Measurements from ENCODE around the gene DCHS1. TPM values are rescaled to one million over a fixed set of nuclear protein-coding genes. Genes with fewer than 3 reads are reported as not detected.

Gene DCHS1
- total and polyA plus RNA-seq, 2 donors (not counting 1 experiment from before 2014, with no cell fraction given): 0.92 to 23.9 TPM

Other genes starting within 250 kb of the DCHS1 start
- gene APBB1, start 236.7 kb downstream of the DCHS1 start, total RNA-seq: 56.2 and 73.7 TPM in 2 replicates
- gene APBB1, start 236.7 kb downstream of the DCHS1 start, polyA plus RNA-seq: 33.5 and 39.1 TPM in 2 replicates
- gene HPX, start 214.8 kb downstream of the DCHS1 start, total RNA-seq: 0.26 and 0.83 TPM in 2 replicates
- gene HPX, start 214.8 kb downstream of the DCHS1 start, polyA plus RNA-seq: 0.18 and 0.28 TPM in 2 replicates
- gene TRIM3, start 181.9 kb downstream of the DCHS1 start, total RNA-seq: 24.1 and 29.7 TPM in 2 replicates
- gene TRIM3, start 181.9 kb downstream of the DCHS1 start, polyA plus RNA-seq: 11.4 and 11.8 TPM in 2 replicates
- gene ARFIP2, start 174.5 kb downstream of the DCHS1 start, total RNA-seq: 34.9 and 47.6 TPM in 2 replicates
- 72.4 and 75.5 TPM in 2 replicates for gene ARFIP2, start 174.5 kb downstream of the DCHS1 start, polyA plus RNA-seq
- 38.5 and 47.4 TPM in 2 replicates for gene TIMM10B, start 174.3 kb downstream of the DCHS1 start, total RNA-seq
- 33.6 and 40.9 TPM in 2 replicates for gene TIMM10B, start 174.3 kb downstream of the DCHS1 start, polyA plus RNA-seq
- gene DNHD1, start 158.5 kb downstream of the DCHS1 start, total RNA-seq: 7.2 and 14.7 TPM in 2 replicates
- gene DNHD1, start 158.5 kb downstream of the DCHS1 start, polyA plus RNA-seq: 2.2 and 2.6 TPM in 2 replicates
- gene RRP8, start 52.2 kb downstream of the DCHS1 start, total RNA-seq: 9.2 and 12.1 TPM in 2 replicates
- gene RRP8, start 52.2 kb downstream of the DCHS1 start, polyA plus RNA-seq: 12.6 and 13.2 TPM in 2 replicates
- 136 and 176 TPM in 2 replicates for gene ILK, start 52.0 kb downstream of the DCHS1 start, total RNA-seq
- gene ILK, start 52.0 kb downstream of the DCHS1 start, polyA plus RNA-seq: 420 and 461 TPM in 2 replicates
- gene TAF10, start 43.6 kb downstream of the DCHS1 start, total RNA-seq: 61.9 and 77.8 TPM in 2 replicates
- 142 and 176 TPM in 2 replicates for gene TAF10, start 43.6 kb downstream of the DCHS1 start, polyA plus RNA-seq
- 93.7 and 127 TPM in 2 replicates for gene TPP1, start 36.4 kb downstream of the DCHS1 start, total RNA-seq
- 136 and 195 TPM in 2 replicates for gene TPP1, start 36.4 kb downstream of the DCHS1 start, polyA plus RNA-seq
- gene MRPL17, start 27.5 kb upstream of the DCHS1 start, total RNA-seq: 44.9 and 53.2 TPM in 2 replicates
- gene MRPL17, start 27.5 kb upstream of the DCHS1 start, polyA plus RNA-seq: 44.4 and 73.0 TPM in 2 replicates
- under 0.01 TPM in 2 replicates for gene OR2AG2, start 116.2 kb upstream of the DCHS1 start, total RNA-seq
- gene OR2AG2, start 116.2 kb upstream of the DCHS1 start, polyA plus RNA-seq: 0.03 and 0.26 TPM in 2 replicates
- not detected in 2 replicates for gene OR2AG1, start 127.2 kb upstream of the DCHS1 start, total RNA-seq
- not detected in 2 replicates for gene OR2AG1, start 127.2 kb upstream of the DCHS1 start, polyA plus RNA-seq
- under 0.01 and 0.17 TPM in 2 replicates for gene OR6A2, start 143.9 kb upstream of the DCHS1 start, total RNA-seq
- gene OR6A2, start 143.9 kb upstream of the DCHS1 start, polyA plus RNA-seq: 0.03 TPM in 1 of 2 replicates, not detected in the other
- gene OR10A5, start 189.9 kb upstream of the DCHS1 start, total RNA-seq: not detected in 2 replicates
- not detected in 2 replicates for gene OR10A5, start 189.9 kb upstream of the DCHS1 start, polyA plus RNA-seq
- gene OR10A2, start 207.2 kb upstream of the DCHS1 start, total RNA-seq: not detected in 2 replicates
- not detected in 2 replicates for gene OR10A2, start 207.2 kb upstream of the DCHS1 start, polyA plus RNA-seq
- not detected in 2 replicates for gene OR10A4, start 220.8 kb upstream of the DCHS1 start, total RNA-seq
- gene OR10A4, start 220.8 kb upstream of the DCHS1 start, polyA plus RNA-seq: not detected in 2 replicates
- gene OR2D2, start 236.7 kb upstream of the DCHS1 start, total RNA-seq: 0.26 and 0.33 TPM in 2 replicates
- gene OR2D2, start 236.7 kb upstream of the DCHS1 start, polyA plus RNA-seq: not detected in 2 replicates